Measurements from ENCODE around the gene ARHGAP24. TPM values are rescaled to one million over a fixed set of nuclear protein-coding genes. Genes with fewer than 3 reads are reported as not detected.

Gene ARHGAP24
- total RNA-seq, 2 donors from 2014 or later = not detected

DNA sequence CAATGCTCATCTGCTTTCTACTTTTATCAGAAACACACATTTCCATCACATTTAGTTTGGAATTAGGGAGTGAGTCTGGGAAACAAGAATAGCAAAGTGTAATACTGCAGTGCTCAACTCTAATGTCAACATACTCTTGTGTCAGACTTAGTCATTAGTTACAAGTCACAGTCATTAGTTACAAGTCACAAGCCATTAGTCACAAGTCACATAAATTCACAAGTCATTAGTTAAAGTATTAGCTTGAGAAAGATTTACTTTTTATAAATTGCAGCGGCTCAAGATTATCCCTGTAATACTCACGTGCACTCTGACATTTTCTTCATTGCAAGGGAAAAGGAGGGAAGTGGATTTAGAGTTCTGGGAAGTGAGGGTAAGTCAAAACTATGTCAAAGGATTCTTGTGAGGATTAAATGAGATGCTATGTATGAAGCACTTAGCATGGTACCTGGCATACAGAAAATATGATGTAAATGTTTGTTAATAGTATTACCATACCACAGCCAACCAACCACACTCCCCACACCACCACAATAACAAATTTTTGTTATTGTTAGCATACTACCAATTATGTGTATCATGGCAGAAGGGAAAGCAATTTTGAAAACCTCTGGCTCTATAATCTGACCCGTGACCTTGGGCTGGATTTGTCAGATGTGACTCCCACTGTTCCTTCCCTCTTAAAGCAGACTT, 116.6 kb downstream of the ARHGAP24 start:
- Mint-ChIP-seq H3K9me3 (peaks cover 9 to 18% of the 10 kb centered on the region in 2 donors), H3K27ac (no peak overlapping the region), H3K36me3 (peaks cover 0 to 6% of the 10 kb centered on the region in 2 donors)
- ATAC-seq (no peak), DNase-seq (ENCODE audit: low spot score in 2 of 2) (no peak)

DNA sequence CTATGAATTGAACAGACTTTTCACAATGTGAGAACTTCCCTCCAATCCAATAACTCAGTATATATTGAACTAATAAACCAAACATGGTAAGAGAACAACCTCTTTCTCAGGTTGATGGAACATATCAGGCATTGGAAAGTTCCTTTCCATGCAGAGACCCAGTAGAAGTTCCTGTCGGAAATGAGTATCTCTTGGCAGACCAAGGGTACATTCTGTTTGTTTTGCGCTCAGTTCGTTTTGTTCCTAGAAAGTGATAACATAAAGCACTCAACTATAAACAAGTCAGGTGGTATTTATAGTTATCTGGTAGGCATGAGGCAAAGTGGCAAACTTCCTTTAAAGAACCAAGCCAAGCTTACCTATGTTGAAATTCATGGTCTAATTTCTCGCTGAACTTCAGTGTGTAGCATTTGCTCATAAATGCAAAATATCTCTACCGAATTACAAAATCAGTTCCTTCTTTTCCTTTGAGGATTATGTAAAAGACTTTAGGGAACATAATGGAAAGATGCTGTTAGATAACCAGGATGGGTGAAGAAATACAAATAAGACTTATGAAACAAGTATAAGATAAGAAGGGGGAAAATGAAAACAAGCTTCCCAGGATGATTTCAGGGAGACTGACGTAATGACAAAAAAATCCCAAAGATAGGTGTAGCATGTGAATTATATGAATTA, 120.3 kb downstream of the ARHGAP24 start:
- no peak for ATAC-seq
- Mint-ChIP-seq H3K36me3 (peaks cover 0 to 6% of the 10 kb centered on the region in 2 donors), H3K9me3 (peaks cover 5 to 14% of the 10 kb centered on the region in 2 donors)

DNA sequence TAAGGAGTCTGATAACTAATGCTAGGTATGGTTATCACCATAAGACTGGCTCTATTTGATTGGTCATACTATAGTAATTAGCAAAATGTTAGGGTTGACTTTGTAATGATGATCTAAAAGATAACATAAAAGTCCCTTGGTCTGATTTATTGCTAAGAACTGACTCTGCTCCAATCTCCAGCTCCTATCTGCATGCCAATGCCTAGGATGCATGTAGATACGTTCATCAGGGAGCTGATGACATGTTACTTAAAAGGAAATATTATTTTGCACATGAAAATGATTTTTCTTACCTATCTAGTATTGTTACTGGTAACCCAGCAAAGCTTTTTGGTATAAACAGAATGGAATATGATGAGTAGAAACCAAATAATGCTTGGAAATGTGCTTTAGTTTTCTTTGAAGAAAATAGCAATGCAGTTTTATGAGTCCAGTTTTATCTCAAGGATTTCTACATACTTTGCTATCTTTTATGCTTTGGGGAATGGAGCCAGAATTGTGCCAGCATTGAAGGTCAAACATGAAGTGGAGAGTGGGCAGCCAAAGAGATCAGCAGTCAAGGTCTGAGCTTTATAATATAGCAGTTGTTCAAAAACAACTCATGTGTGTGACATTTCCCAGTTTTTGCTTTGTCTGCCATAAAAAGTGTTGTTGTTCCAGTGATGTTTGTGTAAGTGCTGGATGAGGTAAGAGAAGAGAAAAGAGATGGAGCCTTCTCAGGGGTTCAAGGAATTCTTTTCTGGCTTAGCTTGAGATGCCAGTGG, 121.0 kb downstream of the ARHGAP24 start:
- peaks cover 5 to 14% of the 10 kb centered on the region in 2 donors for H3K9me3 Mint-ChIP-seq

More for the DNA sequence above, 120.3 kb downstream of the ARHGAP24 start:
- no peak for DNase-seq (ENCODE audit: low spot score in 2 of 2)
- H3K27ac Mint-ChIP-seq = no peak overlapping the region

DNA sequence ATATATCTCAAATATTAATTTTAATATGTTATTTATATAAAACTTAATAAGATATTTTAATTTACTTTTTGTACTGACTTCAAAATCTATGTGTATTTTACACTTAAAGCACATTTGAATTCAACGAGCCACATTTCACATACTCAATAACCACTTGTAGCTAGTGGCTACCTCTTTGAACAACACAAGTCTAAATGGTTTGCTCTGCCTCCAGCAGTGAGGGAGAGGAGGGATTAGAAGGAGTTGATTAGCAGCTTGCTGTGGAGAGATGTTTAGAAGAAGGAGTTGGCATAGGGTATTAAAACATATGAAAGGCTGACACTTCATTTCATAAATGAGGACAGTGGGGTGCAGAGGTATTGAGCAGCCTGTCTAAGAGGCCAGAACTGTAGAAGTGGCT, 124.0 kb downstream of the ARHGAP24 start:
- Mint-ChIP-seq H3K9me3 (peaks cover 5 to 7% of the 10 kb centered on the region in 2 donors), H3K36me3 (peaks cover 0 to 6% of the 10 kb centered on the region in 2 donors), H3K27ac (no peak overlapping the region)
- no peak for DNase-seq (ENCODE audit: low spot score in 2 of 2)
- ATAC-seq = no peak

More for the DNA sequence above, 121.0 kb downstream of the ARHGAP24 start:
- ATAC-seq = no peak
- no peak for DNase-seq (ENCODE audit: low spot score in 2 of 2)
- Mint-ChIP-seq H3K36me3 (peaks cover 0 to 6% of the 10 kb centered on the region in 2 donors), H3K27ac (no peak overlapping the region)

DNA sequence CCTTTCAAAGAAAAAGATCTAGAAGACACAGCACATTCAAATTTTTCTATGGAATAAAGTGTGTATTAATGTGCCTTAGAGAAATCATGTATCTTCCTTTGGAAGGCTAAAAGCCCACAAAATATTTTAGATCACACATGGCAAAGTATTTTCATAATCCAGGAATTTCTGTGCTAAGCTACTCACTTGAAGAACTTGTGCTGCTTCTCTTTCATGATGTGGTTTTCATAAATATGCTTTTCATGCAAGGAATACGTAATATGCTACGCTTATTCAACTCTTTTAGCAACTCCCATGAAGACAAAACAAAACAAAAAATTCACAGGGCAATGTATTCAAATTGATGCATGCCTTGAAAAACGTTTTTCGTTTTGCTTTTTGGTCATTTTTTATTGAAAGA, 125.6 kb downstream of the ARHGAP24 start:
- DNase-seq (ENCODE audit: low spot score in 2 of 2) (no peak), ATAC-seq (no peak)
- Mint-ChIP-seq H3K9me3 (no peaks in the 10 kb centered on the region), H3K36me3 (no peaks in the 10 kb centered on the region), H3K27ac (no peak overlapping the region)

DNA sequence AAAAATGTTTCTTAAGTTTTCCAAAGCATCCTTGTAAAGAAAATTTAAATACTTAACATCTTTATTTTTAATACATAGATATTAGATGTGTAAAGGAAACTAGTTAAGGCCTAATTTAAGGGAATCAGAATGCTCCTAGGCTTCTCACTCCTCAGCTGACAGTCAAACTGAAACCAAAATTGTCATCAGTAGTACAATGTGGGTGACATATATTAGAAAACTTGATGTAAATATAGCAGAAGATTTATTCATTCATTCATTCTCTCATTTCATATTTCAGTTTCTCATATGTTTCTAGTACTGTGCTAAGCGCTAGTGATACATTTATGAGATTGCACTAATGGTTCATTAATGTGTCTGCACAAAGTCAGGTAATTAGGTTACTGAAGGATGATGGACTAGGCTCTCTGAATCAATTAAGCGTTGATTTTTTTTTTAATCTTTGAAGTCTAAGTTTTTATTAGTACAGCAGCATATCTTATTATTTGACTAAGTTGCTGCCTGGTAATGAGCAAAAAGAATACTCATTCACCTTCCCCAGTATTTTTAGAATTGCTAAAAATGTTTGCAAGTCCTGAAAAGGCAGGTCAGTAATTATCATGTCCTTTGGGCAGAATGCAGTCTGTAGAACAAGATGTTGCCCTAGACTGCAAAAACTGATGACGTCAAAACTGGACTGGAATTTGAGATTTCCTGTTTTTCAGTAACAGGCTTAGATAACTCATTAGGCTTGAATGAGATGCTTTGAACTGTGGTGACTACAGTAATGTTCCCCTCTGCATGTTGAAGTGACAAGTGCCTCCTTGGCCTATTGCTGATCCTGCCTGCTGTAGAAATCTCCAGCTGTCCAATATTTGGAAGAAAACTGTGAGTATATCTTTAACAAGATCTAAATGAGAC, 128.7 kb downstream of the ARHGAP24 start:
- ATAC-seq (no peak), DNase-seq (ENCODE audit: low spot score in 2 of 2) (no peak)
- H3K27ac Mint-ChIP-seq = no peak overlapping the region
- no peaks in the 10 kb centered on the region for H3K36me3 Mint-ChIP-seq
- peaks cover 3 to 4% of the 10 kb centered on the region in 2 donors for H3K9me3 Mint-ChIP-seq

DNA sequence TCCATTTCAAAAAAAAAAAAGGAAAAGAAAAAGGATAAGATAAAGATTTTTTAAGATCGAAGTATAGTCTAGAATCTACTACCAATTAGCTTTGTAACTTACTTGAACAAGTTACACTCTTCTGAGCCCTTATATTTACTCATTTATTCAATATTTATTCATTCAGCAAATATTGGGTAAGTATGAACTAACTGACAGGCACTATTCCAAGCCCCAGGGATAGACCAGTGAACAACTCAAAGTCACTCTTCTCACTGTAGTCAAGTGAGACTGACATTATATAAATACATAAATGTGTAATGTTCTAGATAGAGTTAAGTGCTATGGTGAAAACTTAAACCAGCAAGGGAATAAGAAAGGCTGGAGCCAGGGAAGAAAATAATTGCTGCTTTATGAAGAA, 131.6 kb downstream of the ARHGAP24 start:
- Mint-ChIP-seq H3K27ac (no peak overlapping the region), H3K36me3 (no peaks in the 10 kb centered on the region)

DNA sequence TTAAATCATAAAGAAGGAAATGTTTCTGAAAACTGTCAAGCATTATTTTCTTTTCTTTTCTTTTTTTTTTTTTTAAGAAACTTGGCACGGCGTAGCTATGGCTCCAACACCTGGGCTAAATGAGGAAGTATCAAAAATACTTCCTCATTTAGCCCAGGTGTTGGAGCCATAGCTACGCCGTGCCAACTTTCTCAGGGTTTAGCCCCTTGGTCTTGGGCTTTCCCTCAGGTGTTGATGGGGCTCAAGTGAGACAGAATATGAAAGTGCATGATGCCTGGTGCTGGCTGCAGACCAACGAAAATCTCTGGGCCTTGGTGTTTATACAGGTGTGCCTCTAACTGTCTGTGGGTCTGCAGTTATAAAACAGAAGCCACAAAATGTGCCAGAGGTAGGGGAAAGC, 132.7 kb downstream of the ARHGAP24 start:
- Mint-ChIP-seq H3K27ac (no peak overlapping the region), H3K9me3 (peaks cover 3 to 7% of the 10 kb centered on the region in 2 donors), H3K36me3 (no peaks in the 10 kb centered on the region)
- DNase-seq (ENCODE audit: low spot score in 2 of 2) (no peak), ATAC-seq (no peak)

More for the DNA sequence above, 131.6 kb downstream of the ARHGAP24 start:
- peaks cover 3 to 7% of the 10 kb centered on the region in 2 donors for H3K9me3 Mint-ChIP-seq
- ATAC-seq (no peak), DNase-seq (ENCODE audit: low spot score in 2 of 2) (no peak)

DNA sequence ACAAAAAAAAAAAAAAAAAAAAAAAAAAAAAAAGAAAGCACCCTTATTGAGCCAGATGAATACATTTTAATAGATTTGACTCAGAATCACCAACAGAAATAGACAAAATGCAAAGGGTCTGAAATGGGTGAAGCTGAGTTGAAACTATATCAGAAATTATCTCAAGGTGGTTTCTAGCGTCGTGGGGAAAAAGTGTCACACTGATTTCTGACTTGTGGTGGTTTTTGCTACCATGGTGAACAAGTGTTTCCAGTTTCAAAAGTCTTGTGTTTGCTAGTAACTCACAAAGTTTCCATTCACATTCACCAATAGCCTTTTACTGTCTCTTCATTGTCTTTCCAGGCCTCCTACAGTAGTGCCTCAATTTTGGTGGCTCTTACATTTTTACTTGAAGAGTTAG, 135.5 kb downstream of the ARHGAP24 start:
- DNase-seq (ENCODE audit: low spot score in 2 of 2) = no peak

DNA sequence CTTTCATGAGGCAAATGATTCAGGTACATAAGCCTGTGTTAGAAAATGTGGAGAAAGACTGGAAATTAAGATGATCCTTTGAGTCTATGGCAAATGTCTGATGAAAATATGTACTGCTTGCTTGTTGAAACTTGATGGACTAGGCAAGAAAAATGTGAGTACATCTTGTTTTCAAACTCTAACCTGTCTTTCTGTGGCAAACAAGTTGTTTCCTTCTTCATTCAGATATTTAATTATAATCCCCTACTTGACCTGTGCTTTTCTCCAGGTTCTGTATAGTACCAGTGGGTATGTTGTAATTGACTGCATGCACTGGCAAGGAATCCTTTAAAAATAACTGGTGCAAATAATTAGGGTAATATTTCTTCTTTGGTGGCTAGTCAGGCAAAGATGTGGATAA, 136.7 kb downstream of the ARHGAP24 start:
- H3K27ac Mint-ChIP-seq = no peak overlapping the region

More for the DNA sequence above, 135.5 kb downstream of the ARHGAP24 start:
- ATAC-seq = peak; percentile 76 to 92
- H3K36me3 Mint-ChIP-seq = no peaks in the 10 kb centered on the region
- peaks cover 3 to 7% of the 10 kb centered on the region in 2 donors for H3K9me3 Mint-ChIP-seq
- H3K27ac Mint-ChIP-seq = no peak overlapping the region

DNA sequence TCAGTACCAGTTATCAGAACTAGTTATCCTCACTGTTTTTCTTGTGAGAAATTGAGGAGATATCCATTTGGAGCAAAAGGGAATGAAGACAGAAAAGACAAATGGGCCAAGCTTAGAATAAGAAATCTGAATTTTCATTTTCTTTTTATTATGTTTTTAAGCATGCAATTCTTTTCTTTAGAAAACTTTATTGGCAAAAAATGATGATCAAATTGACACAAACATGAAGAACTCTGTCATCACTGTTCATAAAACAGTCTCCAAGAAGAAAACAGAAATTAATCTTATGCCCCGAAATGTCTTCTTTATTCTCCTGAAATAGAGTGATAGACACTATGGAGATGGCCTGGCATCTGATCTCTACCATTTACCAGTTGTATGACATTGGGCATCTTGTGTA, 139.0 kb downstream of the ARHGAP24 start:
- Mint-ChIP-seq H3K27ac (no peak overlapping the region), H3K9me3 (peaks cover 0 to 8% of the 10 kb centered on the region in 2 donors), H3K36me3 (no peaks in the 10 kb centered on the region)
- no peak for DNase-seq (ENCODE audit: low spot score in 2 of 2)
- no peak for ATAC-seq

More for the DNA sequence above, 136.7 kb downstream of the ARHGAP24 start:
- Mint-ChIP-seq H3K36me3 (no peaks in the 10 kb centered on the region), H3K9me3 (peaks cover 3 to 7% of the 10 kb centered on the region in 2 donors)
- no peak for ATAC-seq
- no peak for DNase-seq (ENCODE audit: low spot score in 2 of 2)

DNA sequence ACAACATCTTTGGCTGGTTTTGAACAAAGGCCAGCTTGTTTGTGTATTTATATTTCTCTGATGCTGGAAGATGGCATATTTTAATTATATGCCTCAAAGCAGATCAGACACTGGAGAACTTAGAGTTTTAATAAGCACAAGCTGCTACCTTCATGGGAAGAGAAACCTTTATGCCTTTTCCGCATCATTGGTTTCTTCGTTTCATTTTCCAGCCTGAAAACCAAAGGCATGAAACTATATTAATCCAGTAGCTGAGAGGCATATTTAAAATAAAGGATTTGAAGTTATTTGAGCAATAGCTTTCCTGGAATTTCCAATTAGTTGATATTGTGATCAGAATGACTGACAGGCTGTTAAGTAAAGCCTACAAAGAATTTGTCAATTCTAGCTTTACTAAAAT, 141.0 kb downstream of the ARHGAP24 start:
- H3K27ac Mint-ChIP-seq = no peak overlapping the region
- DNase-seq (ENCODE audit: low spot score in 2 of 2) = no peak
- ATAC-seq = no peak
- H3K36me3 Mint-ChIP-seq = no peaks in the 10 kb centered on the region
- H3K9me3 Mint-ChIP-seq = peaks cover under 1 to 14% of the 10 kb centered on the region in 2 donors

DNA sequence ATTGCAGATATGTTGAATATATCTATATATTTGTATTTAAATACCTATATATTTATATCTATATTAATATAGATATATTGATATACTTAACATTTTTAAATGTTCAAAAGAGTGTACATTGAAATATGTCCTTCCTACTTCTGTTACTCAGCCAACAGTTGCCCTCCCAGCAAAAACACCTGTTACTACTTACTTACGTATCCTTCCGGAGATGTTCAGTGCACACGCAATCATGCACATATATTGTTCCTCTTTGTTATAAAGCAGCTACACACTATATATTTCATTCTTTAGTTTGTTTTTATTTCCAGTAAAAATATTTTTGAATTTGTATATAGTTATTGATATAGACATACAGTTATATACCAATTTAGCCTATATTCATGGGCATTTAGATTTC, 142.3 kb downstream of the ARHGAP24 start:
- Mint-ChIP-seq H3K9me3 (peaks cover 4 to 14% of the 10 kb centered on the region in 2 donors), H3K36me3 (no peaks in the 10 kb centered on the region), H3K27ac (no peak overlapping the region)
- DNase-seq (ENCODE audit: low spot score in 2 of 2) = no peak
- no peak for ATAC-seq

DNA sequence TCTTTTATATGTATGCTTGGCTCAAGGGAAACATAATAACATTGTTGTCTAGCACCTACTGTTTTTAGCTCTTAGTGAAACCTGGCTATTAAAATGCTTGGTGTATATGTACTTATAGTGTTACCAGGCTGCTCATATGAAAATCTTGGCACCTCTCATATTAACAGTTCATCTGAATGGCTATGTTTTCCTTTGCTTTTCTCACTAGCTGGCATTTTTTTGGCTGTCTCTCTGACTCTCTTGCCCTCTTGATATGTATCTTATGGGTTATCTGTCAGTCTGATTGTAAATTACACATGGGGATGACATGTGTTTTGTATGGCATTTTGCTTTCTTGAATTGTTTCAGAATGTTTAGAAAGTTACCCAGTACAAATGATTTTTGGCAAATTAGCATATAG, 158.0 kb downstream of the ARHGAP24 start:
- H3K36me3 Mint-ChIP-seq = peaks cover 0 to 12% of the 10 kb centered on the region in 2 donors
- ATAC-seq = no peak
- no peak for DNase-seq (ENCODE audit: low spot score in 2 of 2)
- H3K27ac Mint-ChIP-seq = no peak overlapping the region
- H3K9me3 Mint-ChIP-seq = peaks cover 7 to 17% of the 10 kb centered on the region in 2 donors

DNA sequence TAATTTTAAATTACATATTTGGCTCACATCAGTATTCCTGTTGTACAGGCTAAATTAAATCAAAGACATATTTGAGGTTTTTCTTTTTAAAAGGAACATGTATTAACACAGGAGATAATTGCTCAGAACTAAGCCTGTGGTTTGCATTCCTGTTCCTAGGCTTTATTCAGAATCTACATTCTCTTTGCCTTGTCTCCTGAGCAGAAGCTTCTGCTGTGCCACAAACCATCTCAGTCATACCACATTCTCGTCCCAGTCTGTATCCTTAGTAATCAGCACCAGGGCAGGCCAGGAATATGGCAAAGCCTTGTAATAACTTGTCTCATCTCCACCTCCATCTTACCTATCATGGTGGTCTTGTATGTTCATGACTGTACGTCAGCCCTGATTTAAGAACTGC, 162.8 kb downstream of the ARHGAP24 start:
- H3K9me3 Mint-ChIP-seq = no peaks in the 10 kb centered on the region
- ATAC-seq (no peak), DNase-seq (ENCODE audit: low spot score in 2 of 2) (no peak)
- no peak overlapping the region for H3K27ac Mint-ChIP-seq
- H3K36me3 Mint-ChIP-seq = no peaks in the 10 kb centered on the region

DNA sequence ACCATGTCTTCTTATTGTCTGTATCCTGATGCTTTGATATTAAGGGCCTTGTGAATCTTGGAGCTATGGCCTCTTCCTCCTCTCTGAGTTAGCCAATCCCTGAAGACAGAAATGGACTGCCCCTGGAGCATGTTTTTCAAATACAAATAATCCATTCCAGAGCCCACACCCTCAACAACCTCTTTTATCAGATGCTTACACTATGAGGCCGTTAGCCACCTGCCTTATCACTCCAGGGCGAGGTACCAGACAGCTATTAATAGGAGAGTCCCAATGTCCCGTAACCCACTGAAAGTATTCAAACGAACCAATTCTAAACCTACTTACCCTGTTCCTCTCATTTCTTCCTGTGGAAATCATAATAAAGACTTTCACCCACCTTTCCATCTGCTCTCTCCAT, 165.0 kb downstream of the ARHGAP24 start:
- DNase-seq (ENCODE audit: low spot score in 2 of 2) = no peak
- no peak for ATAC-seq
- no peaks in the 10 kb centered on the region for H3K9me3 Mint-ChIP-seq
- no peaks in the 10 kb centered on the region for H3K36me3 Mint-ChIP-seq
- H3K27ac Mint-ChIP-seq = no peak overlapping the region
